ENCODE results near the gene MTHFR.

GRCh38 chr1:11825131-11825530 is 19.4 kb upstream of the MTHFR start:
- TF ChIP-seq CTCF (IDR thresholded peaks at IDR 0.05) (no peak), POLR2A (IDR thresholded peaks at IDR 0.05) (no peak)
